GM12878 (cell line): ENCODE measurements around the gene RPS28. TPM values are rescaled to one million over a fixed set of nuclear protein-coding genes. Genes with fewer than 3 reads are reported as not detected.

ENCODE experiments used
- ATAC-seq: fragments of 200-7000 bp; cut with Tn5 transposase; 3 replicates; pipeline ENCODE4 v1.9.1; 2020; ENCODE audit warnings: mild to moderate bottlenecking, moderate library complexity
- BruUV-seq: library from RNA; stranded (reverse); fragments of 400-500 nt; replicated peaks from 2 replicates; lab custom pipeline; 2021; lab: Mats Ljungman, UMichigan
- CTCF ChIA-PET: fragments of 300-600 bp; sonication (Branson Sonifier 250); formaldehyde crosslinking; extraction: SDS; loops from one replicate; lab custom pipeline; 2021; ENCODE audit warnings: inconsistent platforms; lab: Yijun Ruan, JAX
- POLR2A ChIA-PET: fragments of 350-600 bp; formaldehyde crosslinking; extraction: SDS; loops from one replicate; lab custom pipeline; 2021; ENCODE audit warnings: inconsistent platforms; lab: Charles Lee
- RAD21 ChIA-PET: fragments of 300-600 bp; sonication (Branson Sonifier 250); formaldehyde crosslinking; loops from one replicate; lab custom pipeline; 2023; ENCODE audit warnings: antibody characterized with exemption; ENCODE audit not compliant: unreplicated experiment; lab: Charles Lee
- SMC1A ChIA-PET: fragments of 300-600 bp; sonication (Branson Sonifier 250); formaldehyde crosslinking; loops from one replicate; lab custom pipeline; 2023; ENCODE audit not compliant: unreplicated experiment, uncharacterized antibody; lab: Charles Lee
- DNase-seq: peaks from one replicate; pipeline ENCODE4 v3.0.0-alpha.2; 2011; ENCODE audit warnings: low read depth, low spot score
- FAIRE-seq: peaks from 3 replicates; lab custom pipeline; 2011; peaks lifted over from hg19 to GRCh38; lab: Jason Lieb, UNC
- H2AFZ ChIP-seq: 2 replicates; pipeline ENCODE4 v1.6.0; 2011; ENCODE audit warnings: low read depth, low read length, control low read depth; ENCODE audit not compliant: control insufficient read depth
- H3K27ac ChIP-seq: 2 replicates; pipeline ENCODE4 v1.5.1; 2011; ENCODE audit warnings: control low read depth; ENCODE audit not compliant: control insufficient read depth, insufficient read depth
- H3K27me3 ChIP-seq, 2 experiments: replicated peaks in 1 of 2; 2 replicates each; pipeline versions ENCODE4 v1.6.0 to v1.6.1; 2011; ENCODE audit warnings: low read length in 1 of 2; ENCODE audit not compliant: control insufficient read depth in 2 of 2, insufficient read depth in 2 of 2
- H3K36me3 ChIP-seq, 2 experiments: 2 replicates each; pipeline ENCODE4 v1.5.1; 2011; ENCODE audit warnings: low read length in 1 of 2; ENCODE audit not compliant: control insufficient read depth in 2 of 2, insufficient read depth in 2 of 2
- H3K4me1 ChIP-seq: 2 replicates; pipeline ENCODE4 v1.6.1; 2011; ENCODE audit warnings: mild to moderate bottlenecking, low read length, moderate library complexity, mixed read lengths; ENCODE audit not compliant: control insufficient read depth, insufficient read depth
- H3K4me2 ChIP-seq: 2 replicates; pipeline ENCODE4 v1.6.0; 2011; ENCODE audit warnings: control low read depth; ENCODE audit not compliant: control insufficient read depth, insufficient read depth
- H3K4me3 ChIP-seq: fragments of 200-600 bp; sonication (generic); 2 replicates; pipeline ENCODE4 v1.5.1; 2016
- H3K79me2 ChIP-seq: 2 replicates; pipeline ENCODE4 v1.6.0; 2011; ENCODE audit warnings: low read length; ENCODE audit not compliant: control insufficient read depth, insufficient read depth
- H3K9ac ChIP-seq: 2 replicates; pipeline ENCODE4 v1.8.0; 2011; ENCODE audit warnings: low read length, control low read depth, mixed read lengths; ENCODE audit not compliant: control insufficient read depth, insufficient read depth
- H3K9me3 ChIP-seq: replicated peaks from 3 replicates; pipeline ENCODE4 v1.5.1; 2011; ENCODE audit warnings: mild to moderate bottlenecking, low read length; ENCODE audit not compliant: control insufficient read depth, insufficient read depth
- H4K20me1 ChIP-seq: 2 replicates; pipeline ENCODE4 v1.6.0; 2011; ENCODE audit not compliant: control insufficient read depth, insufficient read depth
- BCL11A ChIP-seq: IDR thresholded peaks from 2 replicates; pipeline ENCODE4 v1.6.1; 2011; ENCODE audit warnings: low read depth, low read length
- BMI1 ChIP-seq: fragments of 450-650 bp; IDR thresholded peaks from 2 replicates; pipeline ENCODE4 v1.6.1; 2016; ENCODE audit warnings: mild to moderate bottlenecking, moderate library complexity, borderline replicate concordance
- CBFB ChIP-seq: IDR thresholded peaks from 2 replicates; pipeline ENCODE4 v1.6.1; 2016; ENCODE audit warnings: antibody characterized with exemption, low read depth
- CBX3 ChIP-seq: fragments of 200-600 bp; sonication (generic); IDR thresholded peaks from 2 replicates; pipeline ENCODE4 v1.6.1; 2016; ENCODE audit warnings: low read depth, borderline replicate concordance
- HDGF ChIP-seq: fragments of 450-650 bp; IDR thresholded peaks from 2 replicates; pipeline ENCODE4 v1.6.1; 2016; ENCODE audit warnings: antibody characterized with exemption
- JUND ChIP-seq: IDR thresholded peaks from 2 replicates; pipeline ENCODE4 v1.6.1; 2012; ENCODE audit warnings: low read depth, mild to moderate bottlenecking, low read length, improper control_type of control experiment, moderate library complexity
- MEF2A ChIP-seq: IDR thresholded peaks from 2 replicates; pipeline ENCODE4 v1.6.1; 2011; ENCODE audit warnings: low read depth, mild to moderate bottlenecking, low read length, moderate library complexity; ENCODE audit not compliant: insufficient read depth
- MYC ChIP-seq: IDR thresholded peaks from 2 replicates; pipeline ENCODE4 v1.6.1; 2011; ENCODE audit warnings: mild to moderate bottlenecking, low read length, moderate library complexity, inconsistent platforms; ENCODE audit not compliant: insufficient read depth, insufficient replicate concordance, insufficient read length, severe bottlenecking
- NR2C2 ChIP-seq: IDR thresholded peaks from 2 replicates; pipeline ENCODE4 v1.6.1; 2011; ENCODE audit warnings: borderline replicate concordance, low read depth; ENCODE audit not compliant: control insufficient read depth, insufficient read length
- PML ChIP-seq: IDR thresholded peaks from 2 replicates; pipeline ENCODE4 v1.6.1; 2012; ENCODE audit warnings: low read length, inconsistent platforms
- SMAD1 ChIP-seq: fragments of 450-650 bp; IDR thresholded peaks from 2 replicates; pipeline ENCODE4 v1.6.1; 2018; ENCODE audit warnings: mild to moderate bottlenecking, low read depth; ENCODE audit not compliant: partially characterized antibody
- SREBF1 ChIP-seq: IDR thresholded peaks from 2 replicates; pipeline ENCODE4 v1.6.1; 2012; ENCODE audit warnings: mild to moderate bottlenecking, low read length
- STAT1 ChIP-seq: fragments of 450-650 bp; conservative IDR thresholded peaks from 2 replicates; pipeline ENCODE4 v1.6.1; 2014; ENCODE audit warnings: antibody characterized with exemption, mild to moderate bottlenecking
- SUPT20H ChIP-seq: IDR thresholded peaks from 2 replicates; pipeline ENCODE4 v1.6.1; 2011; ENCODE audit warnings: low read depth, mild to moderate bottlenecking, low read length, moderate library complexity, borderline replicate concordance; ENCODE audit not compliant: control insufficient read depth
- ZSCAN29 ChIP-seq: fragments of 450-650 bp; IDR thresholded peaks from 2 replicates; pipeline ENCODE4 v1.6.1; 2017; ENCODE audit warnings: mild to moderate bottlenecking, moderate library complexity
- WGBS: methylation state at CpG from one replicate; pipeline ENCODE4 v1.1.6; 2016; ENCODE audit warnings: low lambda C conversion rate; ENCODE audit not compliant: insufficient replicate concordance, insufficient coverage; ENCODE audit errors: missing lambda C conversion rate; 5-methylcytosine and 5-hydroxymethylcytosine counted together
- in situ Hi-C: fragments of 300-500 bp; cut with MboI; formaldehyde crosslinking; loops from 9 replicates; pipeline ENCODE4 v1.14.3; 2018; ENCODE audit warnings: mixed read lengths
- intact Hi-C: fragments of 100-400 bp; cut with micrococcal nuclease; formaldehyde crosslinking; loops from one replicate; pipeline ENCODE4 v1.14.2; 2022; ENCODE audit not compliant: unreplicated experiment
- polyA plus RNA-seq, 11 experiments: library from polyadenylated mRNA; depleted of rRNA in 4 of 11; unstranded in 6 of 11; stranded (reverse) in 5 of 11; fragments of >200 nt; fragmentation: Nextera tagmentation in 4 of 11; fragmentation: Illumina TruSeq in 1 of 11; extraction: Ambion mirVana in 4 of 11; extraction: Trizol in 1 of 11; gene quantifications; 1 replicate in 1 of 11; 2 replicates in 10 of 11; pipeline versions ENCODE4 v1.2.1 to v1.2.3, GENCODE V29; 2011 to 2016; ENCODE audit warnings: inconsistent platforms in 2 of 11, missing spikeins in 2 of 11, low read depth in 1 of 11
- total RNA-seq, 4 experiments: library from RNA; depleted of rRNA in 3 of 4; stranded (reverse); fragments of >200 nt in 3 of 4; fragmentation: Illumina TruSeq in 1 of 4; extraction: Trizol in 1 of 4; gene quantifications; 2 replicates each; pipeline versions ENCODE4 v1.2.1 to v1.2.3, GENCODE V29; 2013 to 2021
- TF ChIP-seq, protein P1 (sequence below): fragments of 450-650 bp; formaldehyde crosslinking; IDR thresholded peaks from 2 replicates; pipeline ENCODE4 v1.4.0; 2022; ENCODE audit warnings: mild to moderate bottlenecking, moderate library complexity

The RPS28 gene
- total and polyA plus RNA-seq, 10 of the 15 experiments (the other 5 are each of a cell fraction or from before 2014, with no cell fraction given): 422 to 3,905 (median 1,580) TPM

DNA sequence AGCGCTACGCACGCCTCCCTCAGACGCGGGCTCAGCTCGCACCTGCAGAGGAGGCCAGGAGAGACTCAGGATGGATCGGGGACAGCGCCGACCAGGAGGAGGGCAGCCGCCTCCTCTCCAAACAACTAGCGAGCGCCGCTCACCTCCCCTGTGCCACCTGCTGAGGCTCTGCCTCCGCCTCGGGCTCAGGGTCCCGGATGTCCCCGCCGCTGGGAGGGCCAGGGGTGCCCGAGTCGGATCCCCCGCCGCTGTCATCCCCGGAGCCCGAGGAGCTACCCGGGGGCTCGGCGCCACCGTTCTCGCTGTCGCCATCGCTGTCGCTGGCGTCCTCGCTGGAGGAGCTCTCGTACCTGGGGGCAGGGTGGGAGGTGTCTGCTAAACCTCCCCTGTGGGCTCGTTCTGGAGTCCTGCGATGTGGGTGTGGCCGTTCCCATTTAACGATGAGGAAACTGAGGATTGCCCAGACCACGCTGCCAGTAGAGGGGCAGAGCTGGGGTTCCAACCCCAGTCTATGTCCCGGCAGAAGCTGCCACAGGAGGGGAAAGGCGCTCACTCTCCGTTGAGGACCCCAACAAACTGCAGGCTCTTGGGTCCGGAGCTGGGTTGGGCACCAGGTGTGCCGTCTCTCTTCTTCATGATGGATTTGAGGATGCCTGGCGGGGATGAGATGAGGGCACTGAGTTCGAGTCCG lies 12.6 kb downstream of the RPS28 start:
- H3K4me2 ChIP-seq: no peak overlapping the region
- no peak for TF ChIP-seq BMI1
- TF ChIP-seq SREBF1: no peak
- TF ChIP-seq, protein P1, sequence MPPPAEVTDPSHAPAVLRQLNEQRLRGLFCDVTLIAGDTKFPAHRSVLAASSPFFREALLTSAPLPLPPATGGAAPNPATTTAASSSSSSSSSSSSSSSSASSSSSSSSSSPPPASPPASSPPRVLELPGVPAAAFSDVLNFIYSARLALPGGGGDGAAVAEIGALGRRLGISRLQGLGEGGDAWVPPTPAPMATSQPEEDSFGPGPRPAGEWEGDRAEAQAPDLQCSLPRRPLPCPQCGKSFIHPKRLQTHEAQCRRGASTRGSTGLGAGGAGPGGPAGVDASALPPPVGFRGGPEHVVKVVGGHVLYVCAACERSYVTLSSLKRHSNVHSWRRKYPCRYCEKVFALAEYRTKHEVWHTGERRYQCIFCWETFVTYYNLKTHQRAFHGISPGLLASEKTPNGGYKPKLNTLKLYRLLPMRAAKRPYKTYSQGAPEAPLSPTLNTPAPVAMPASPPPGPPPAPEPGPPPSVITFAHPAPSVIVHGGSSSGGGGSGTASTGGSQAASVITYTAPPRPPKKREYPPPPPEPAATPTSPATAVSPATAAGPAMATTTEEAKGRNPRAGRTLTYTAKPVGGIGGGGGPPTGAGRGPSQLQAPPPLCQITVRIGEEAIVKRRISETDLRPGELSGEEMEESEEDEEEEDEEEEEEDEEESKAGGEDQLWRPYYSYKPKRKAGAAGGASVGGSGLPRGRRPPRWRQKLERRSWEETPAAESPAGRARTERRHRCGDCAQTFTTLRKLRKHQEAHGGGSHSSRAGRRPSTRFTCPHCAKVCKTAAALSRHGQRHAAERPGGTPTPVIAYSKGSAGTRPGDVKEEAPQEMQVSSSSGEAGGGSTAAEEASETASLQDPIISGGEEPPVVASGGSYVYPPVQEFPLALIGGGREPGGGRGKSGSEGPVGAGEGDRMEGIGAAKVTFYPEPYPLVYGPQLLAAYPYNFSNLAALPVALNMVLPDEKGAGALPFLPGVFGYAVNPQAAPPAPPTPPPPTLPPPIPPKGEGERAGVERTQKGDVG (CRISPR knock-in tag): no peak
- no peak for TF ChIP-seq MEF2A
- no peak for TF ChIP-seq SMAD1
- no peak for TF ChIP-seq JUND
- no peak for TF ChIP-seq MYC
- no peak for TF ChIP-seq CBX3
- no peak for TF ChIP-seq PML
- TF ChIP-seq STAT1: no peak
- no peak for TF ChIP-seq NR2C2
- TF ChIP-seq BCL11A: no peak
- TF ChIP-seq SUPT20H: no peak
- no peak for TF ChIP-seq CBFB
- TF ChIP-seq HDGF: no peak
- TF ChIP-seq ZSCAN29: no peak
- TF ChIP-seq, all 136 proteins: peak for 0
- DNase-seq (no peak), FAIRE-seq (no peak), ATAC-seq (no peak)
- H3K9me3 ChIP-seq: no peaks in the 10 kb centered on the region
- H3K4me3 ChIP-seq: no peak overlapping the region
- H3K27me3 ChIP-seq: peaks cover 2 to 5% of the 10 kb centered on the region in 2 experiments; a peak in 3 of 4 replicates
- ChIA-PET SMC1A (no interaction called here), RAD21 (no interaction called here), POLR2A (interaction anchor here (1.0 kb wide), 1 partner anchor 27 kb away, joined by 3 read pairs; no protein-coding TSS in a partner anchor), CTCF (no interaction called here)
- H3K9ac ChIP-seq: no peak overlapping the region
- intact Hi-C loops: no loop called here
- H3K4me1 ChIP-seq: peaks cover 2% of the 10 kb centered on the region; the same call in 1 of the 2 replicates
- no peak overlapping the region for H2AFZ ChIP-seq
- BruUV-seq: no TSS peak
- WGBS: 56% methylated on average over 42 of the region's 48 CpGs
- in situ Hi-C loops: no loop called here
- H3K36me3 ChIP-seq: no peaks in the 10 kb centered on the region
- no peaks in the 10 kb centered on the region for H4K20me1 ChIP-seq
- no peaks in the 10 kb centered on the region for H3K79me2 ChIP-seq
- no peak overlapping the region for H3K27ac ChIP-seq
